Measurements from ENCODE around the gene PAAF1. TPM values are rescaled to one million over a fixed set of nuclear protein-coding genes. Genes with fewer than 3 reads are reported as not detected.

Gene PAAF1
- total and polyA plus RNA-seq, 2 of the 13 experiments (the other 11 are each of a cell fraction or from before 2014, with no cell fraction given), result 13.5 to 28.8 TPM

- Histone ChIP-seq H3K9me3 (ENCODE audit: low read length) (no peaks in the 10 kb centered on the region), H3K27ac (ENCODE audit: extremely low read length, insufficient read depth, low read length) (no peak overlapping the region), H2AFZ (ENCODE audit: low read length) (no peak overlapping the region), H3K4me1 (ENCODE audit: insufficient read depth, low read length) (peaks cover 20% of the 10 kb centered on the region), H3K9ac (ENCODE audit: insufficient read depth, low read depth, low read length) (no peak overlapping the region), H3K4me3 (replicated peaks in 1 of 3; ENCODE audit: insufficient read depth in 1 of 3, low read depth in 2 of 3, low read length in 3 of 3) (no peak overlapping the region), H4K20me1 (ENCODE audit: insufficient read depth, low read length) (no peaks in the 10 kb centered on the region), H3K79me2 (ENCODE audit: insufficient read depth, low read length) (no peaks in the 10 kb centered on the region), H3K4me2 (ENCODE audit: low read depth, low read length) (no peak overlapping the region), H3K27me3 (ENCODE audit: control insufficient read depth in 1 of 2, insufficient read depth in 2 of 2, low read length in 2 of 2) (no peaks in the 10 kb centered on the region), H3K36me3 (replicated peaks in 1 of 2; ENCODE audit: control insufficient read depth in 1 of 2, insufficient read depth in 2 of 2, low read length in 2 of 2) (peaks cover 16 to 47% of the 10 kb centered on the region in 2 experiments; a peak in 4 of 5 replicates)
- ChIA-PET POLR2A (no interaction called here), CTCF (ENCODE audit: low intra/inter-chr PET ratio, low total read pairs) (no interaction called here)
- 98% methylated on average over 13 of the region's 14 CpGs for WGBS (ENCODE audit: low lambda C conversion rate)
- TF ChIP-seq CREB1 (IDR thresholded peaks at IDR 0.05) (peak; percentile 54; the same call in 1 of the 2 replicates), CREB1 (CRISPR knock-in tag; IDR thresholded peaks at IDR 0.05) (no peak), ZNF331 (CRISPR knock-in tag; IDR thresholded peaks at IDR 0.05) (no peak), ATF7 (IDR thresholded peaks at IDR 0.05) (peak; percentile 74), ATF7 (CRISPR knock-in tag; IDR thresholded peaks at IDR 0.05) (no peak)
- intact Hi-C loops (cut with micrococcal nuclease; ENCODE audit: unreplicated experiment) (no loop called here), in situ Hi-C loops (cut with HindIII; ENCODE audit: extremely low pct_ligation_motif_present, low pct_unique_long_range_greater_than_20kb) (no loop called here)
- no peak for DNase-seq (ENCODE audit: low spot score)
- ATAC-seq, result no peak
- no peak for FAIRE-seq
- no TSS peak for BruUV-seq (replicated peaks)
Observed at GRCh38 chr11:73976451-73977151, 99.8 kb downstream of the PAAF1 start.

GRCh38 chr11:73977856-73978519, 101.2 kb downstream of the PAAF1 start:
- Histone ChIP-seq H3K79me2 (ENCODE audit: insufficient read depth, low read length) (peaks cover 3% of the 10 kb centered on the region), H3K9me3 (ENCODE audit: low read length) (no peaks in the 10 kb centered on the region), H4K20me1 (ENCODE audit: insufficient read depth, low read length) (no peaks in the 10 kb centered on the region), H3K36me3 (replicated peaks in 1 of 2; ENCODE audit: control insufficient read depth in 1 of 2, insufficient read depth in 2 of 2, low read length in 2 of 2) (peaks cover 16 to 47% of the 10 kb centered on the region in 2 experiments; a peak in 4 of 5 replicates), H3K27me3 (ENCODE audit: control insufficient read depth in 1 of 2, insufficient read depth in 2 of 2, low read length in 2 of 2) (no peaks in the 10 kb centered on the region), H3K4me1 (ENCODE audit: insufficient read depth, low read length) (peaks cover 31% of the 10 kb centered on the region), H3K4me2 (ENCODE audit: low read depth, low read length) (no peak overlapping the region), H3K4me3 (replicated peaks in 1 of 3; ENCODE audit: insufficient read depth in 1 of 3, low read depth in 2 of 3, low read length in 3 of 3) (no peak overlapping the region), H2AFZ (ENCODE audit: low read length) (no peak overlapping the region), H3K27ac (ENCODE audit: extremely low read length, insufficient read depth, low read length) (no peak overlapping the region), H3K9ac (ENCODE audit: insufficient read depth, low read depth, low read length) (no peak overlapping the region)
- DNase-seq (ENCODE audit: low spot score), result no peak
- no TSS peak for BruUV-seq (replicated peaks)
- ChIA-PET CTCF (ENCODE audit: low intra/inter-chr PET ratio, low total read pairs) (no interaction called here), POLR2A (no interaction called here)
- no peak for FAIRE-seq
- ATAC-seq, result no peak
- in situ Hi-C loops (cut with HindIII; ENCODE audit: extremely low pct_ligation_motif_present, low pct_unique_long_range_greater_than_20kb), result no loop called here
- WGBS (ENCODE audit: low lambda C conversion rate), result 98% methylated on average over 14 of the region's 18 CpGs
- intact Hi-C loops (cut with micrococcal nuclease; ENCODE audit: unreplicated experiment), result no loop called here
- TF ChIP-seq SMAD9 (CRISPR knock-in tag; IDR thresholded peaks at IDR 0.05) (no peak), ELF4 (CRISPR knock-in tag; IDR thresholded peaks at IDR 0.05; ENCODE audit: borderline replicate concordance) (no peak), PLRG1 (conservative IDR thresholded peaks at IDR 0.05) (no peak), PRDM10 (CRISPR knock-in tag; IDR thresholded peaks at IDR 0.05; ENCODE audit: low read depth) (no peak)
- TF ChIP-seq, protein P1, sequence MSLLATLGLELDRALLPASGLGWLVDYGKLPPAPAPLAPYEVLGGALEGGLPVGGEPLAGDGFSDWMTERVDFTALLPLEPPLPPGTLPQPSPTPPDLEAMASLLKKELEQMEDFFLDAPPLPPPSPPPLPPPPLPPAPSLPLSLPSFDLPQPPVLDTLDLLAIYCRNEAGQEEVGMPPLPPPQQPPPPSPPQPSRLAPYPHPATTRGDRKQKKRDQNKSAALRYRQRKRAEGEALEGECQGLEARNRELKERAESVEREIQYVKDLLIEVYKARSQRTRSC (CRISPR knock-in tag; IDR thresholded peaks at IDR 0.05; ENCODE audit: low read depth), result no peak
- TF ChIP-seq, protein P2, sequence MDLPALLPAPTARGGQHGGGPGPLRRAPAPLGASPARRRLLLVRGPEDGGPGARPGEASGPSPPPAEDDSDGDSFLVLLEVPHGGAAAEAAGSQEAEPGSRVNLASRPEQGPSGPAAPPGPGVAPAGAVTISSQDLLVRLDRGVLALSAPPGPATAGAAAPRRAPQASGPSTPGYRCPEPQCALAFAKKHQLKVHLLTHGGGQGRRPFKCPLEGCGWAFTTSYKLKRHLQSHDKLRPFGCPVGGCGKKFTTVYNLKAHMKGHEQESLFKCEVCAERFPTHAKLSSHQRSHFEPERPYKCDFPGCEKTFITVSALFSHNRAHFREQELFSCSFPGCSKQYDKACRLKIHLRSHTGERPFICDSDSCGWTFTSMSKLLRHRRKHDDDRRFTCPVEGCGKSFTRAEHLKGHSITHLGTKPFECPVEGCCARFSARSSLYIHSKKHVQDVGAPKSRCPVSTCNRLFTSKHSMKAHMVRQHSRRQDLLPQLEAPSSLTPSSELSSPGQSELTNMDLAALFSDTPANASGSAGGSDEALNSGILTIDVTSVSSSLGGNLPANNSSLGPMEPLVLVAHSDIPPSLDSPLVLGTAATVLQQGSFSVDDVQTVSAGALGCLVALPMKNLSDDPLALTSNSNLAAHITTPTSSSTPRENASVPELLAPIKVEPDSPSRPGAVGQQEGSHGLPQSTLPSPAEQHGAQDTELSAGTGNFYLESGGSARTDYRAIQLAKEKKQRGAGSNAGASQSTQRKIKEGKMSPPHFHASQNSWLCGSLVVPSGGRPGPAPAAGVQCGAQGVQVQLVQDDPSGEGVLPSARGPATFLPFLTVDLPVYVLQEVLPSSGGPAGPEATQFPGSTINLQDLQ (CRISPR knock-in tag; IDR thresholded peaks at IDR 0.05), result no peak
